NCI-H774 (cell line): ENCODE results near the gene DDX39B.
"Not testable (repeated sequence)": the region's sequence is repeated elsewhere in the genome, so short reads cannot be mapped to it uniquely, and the experiment has no call there.

ENCODE experiments used
- DNase-seq: peaks from one replicate; lab custom pipeline; 2025; lab: John Stamatoyannopoulos, UW

The DDX39B gene

GRCh38 chr6:31575952-31576685 is 34.3 kb upstream of the DDX39B start:
- DNase-seq = no peak

- DNase-seq = no peak
Observed at GRCh38 chr6:31575335-31575901, 33.6 kb upstream of the DDX39B start, which contains the start of gene TNF. TSS of gene TNF (plus strand) at chr6:31575565. CDS start at chr6:31575742, 177 bp downstream.

- DNase-seq = no peak
Observed at GRCh38 chr6:31574106-31575061, 32.6 kb upstream of the DDX39B start.

GRCh38 chr6:31573239-31574105 is 31.7 kb upstream of the DDX39B start:
- no peak for DNase-seq

GRCh38 chr6:31572041-31572911 is 30.5 kb upstream of the DDX39B start, which contains the start of gene LTA:
TSS of gene LTA (plus strand) at chr6:31572289. CDS start at chr6:31572743, 454 bp downstream.
- DNase-seq = no peak

GRCh38 chr6:31569861-31570536 is 28.2 kb upstream of the DDX39B start:
- DNase-seq = no peak

GRCh38 chr6:31568537-31568961 is 26.7 kb upstream of the DDX39B start:
- no peak for DNase-seq

- no peak for DNase-seq
Observed at GRCh38 chr6:31567531-31568370, 25.9 kb upstream of the DDX39B start.

GRCh38 chr6:31560697-31561058 is 18.9 kb upstream of the DDX39B start:
- DNase-seq = no peak

GRCh38 chr6:31559958-31560696 is 18.3 kb upstream of the DDX39B start:
- DNase-seq = no peak

- no peak for DNase-seq
Observed at GRCh38 chr6:31559606-31559957, 17.8 kb upstream of the DDX39B start.

- DNase-seq = no peak
Observed at GRCh38 chr6:31558631-31559500, 17.1 kb upstream of the DDX39B start.

- DNase-seq = no peak
Observed at GRCh38 chr6:31558318-31558625, 16.5 kb upstream of the DDX39B start.

- no peak for DNase-seq
Observed at GRCh38 chr6:31557443-31558317, 15.9 kb upstream of the DDX39B start.

- DNase-seq = no peak
Observed at GRCh38 chr6:31556307-31556706, 14.5 kb upstream of the DDX39B start.

GRCh38 chr6:31551371-31551770 is 9.6 kb upstream of the DDX39B start:
- not testable (repeated sequence) for DNase-seq

GRCh38 chr6:31548544-31548873 is 6.7 kb upstream of the DDX39B start:
- no peak for DNase-seq
